HepG2 (cell line): Measurements from ENCODE around the gene TMEM240. TPM values are rescaled to one million over a fixed set of nuclear protein-coding genes. Genes with fewer than 3 reads are reported as not detected.

ENCODE experiments used
- FOXC1 ChIP-seq: sonication (generic); formaldehyde crosslinking; IDR thresholded peaks from 2 replicates; pipeline ENCODE4 v1.8.0; 2022; ENCODE audit warnings: mild to moderate bottlenecking, missing genetic modification reagents, borderline replicate concordance
- HOXA7 ChIP-seq: sonication (generic); formaldehyde crosslinking; IDR thresholded peaks from 2 replicates; pipeline ENCODE4 v1.8.1; 2022; ENCODE audit warnings: mild to moderate bottlenecking, missing genetic modification reagents, moderate library complexity
- KMT2B ChIP-seq: IDR thresholded peaks from 2 replicates; pipeline ENCODE4 v1.6.1; 2016; ENCODE audit warnings: missing genetic modification reagents, missing compliant biosample characterization
- MBNL3 ChIP-seq: fragments of 250-450 bp; sonication (Bioruptor Pico); conservative IDR thresholded peaks from 2 replicates; pipeline ENCODE4 v1.8.0; 2022; ENCODE audit warnings: mild to moderate bottlenecking, inconsistent platforms
- MYNN ChIP-seq: sonication (generic); formaldehyde crosslinking; IDR thresholded peaks from 2 replicates; pipeline ENCODE4 v1.4.0; 2020; ENCODE audit warnings: mild to moderate bottlenecking, low read depth, missing genetic modification reagents
- NFE2 ChIP-seq: sonication (generic); formaldehyde crosslinking; IDR thresholded peaks from 2 replicates; pipeline ENCODE4 v1.4.0; 2020; ENCODE audit warnings: missing genetic modification reagents
- RXRA ChIP-seq: sonication (generic); formaldehyde crosslinking; IDR thresholded peaks from 2 replicates; pipeline ENCODE4 v1.5.1; 2020; ENCODE audit warnings: missing genetic modification reagents
- SMARCE1 ChIP-seq: fragments of 450-650 bp; IDR thresholded peaks from 2 replicates; pipeline ENCODE4 v1.6.1; 2017; ENCODE audit warnings: borderline replicate concordance
- SMC3 ChIP-seq: IDR thresholded peaks from 2 replicates; pipeline ENCODE4 v1.6.1; 2011; ENCODE audit warnings: low read length, improper control_type of control experiment
- TRIM24 ChIP-seq: sonication (generic); formaldehyde crosslinking; IDR thresholded peaks from 2 replicates; pipeline ENCODE4 v1.8.0; 2022; ENCODE audit warnings: mild to moderate bottlenecking, missing genetic modification reagents
- WIZ ChIP-seq: sonication (generic); formaldehyde crosslinking; IDR thresholded peaks from 2 replicates; pipeline ENCODE4 v1.5.1; 2020; ENCODE audit warnings: mild to moderate bottlenecking, missing genetic modification reagents
- YEATS4 ChIP-seq: sonication (generic); formaldehyde crosslinking; IDR thresholded peaks from 2 replicates; pipeline ENCODE4 v1.4.0; 2020; ENCODE audit warnings: missing genetic modification reagents, borderline replicate concordance
- ZBTB3 ChIP-seq: sonication (generic); formaldehyde crosslinking; IDR thresholded peaks from 2 replicates; pipeline ENCODE4 v1.4.0; 2020; ENCODE audit warnings: low read depth, mild to moderate bottlenecking, moderate library complexity, missing genetic modification reagents, borderline replicate concordance
- ZC3H4 ChIP-seq: sonication (generic); formaldehyde crosslinking; IDR thresholded peaks from 2 replicates; pipeline ENCODE4 v1.4.0; 2020; ENCODE audit warnings: missing genetic modification reagents, borderline replicate concordance
- ZNF232 ChIP-seq: sonication (generic); formaldehyde crosslinking; IDR thresholded peaks from 2 replicates; pipeline ENCODE4 v1.4.0; 2020; ENCODE audit warnings: missing genetic modification reagents, borderline replicate concordance
- ZNF350 ChIP-seq: sonication (generic); formaldehyde crosslinking; IDR thresholded peaks from 2 replicates; pipeline ENCODE4 v1.4.0; 2020; ENCODE audit warnings: mild to moderate bottlenecking, low read depth, missing genetic modification reagents, borderline replicate concordance
- ZNF598 ChIP-seq: sonication (generic); formaldehyde crosslinking; IDR thresholded peaks from 2 replicates; pipeline ENCODE4 v1.5.1; 2020; ENCODE audit warnings: mild to moderate bottlenecking, missing genetic modification reagents, borderline replicate concordance
- ZNF672 ChIP-seq: sonication (generic); formaldehyde crosslinking; IDR thresholded peaks from 2 replicates; pipeline ENCODE4 v1.8.1; 2022; ENCODE audit warnings: missing genetic modification reagents
- ZNF83 ChIP-seq: sonication (generic); formaldehyde crosslinking; IDR thresholded peaks from 2 replicates; pipeline ENCODE4 v1.4.0; 2020; ENCODE audit warnings: missing genetic modification reagents, mild to moderate bottlenecking, borderline replicate concordance
- ZSCAN20 ChIP-seq: sonication (generic); formaldehyde crosslinking; IDR thresholded peaks from 2 replicates; pipeline ENCODE4 v1.4.0; 2020; ENCODE audit warnings: missing genetic modification reagents, mild to moderate bottlenecking, borderline replicate concordance
- polyA plus RNA-seq, 8 experiments: library from polyadenylated mRNA; depleted of rRNA in 3 of 8; stranded (reverse) in 7 of 8; unstranded in 1 of 8; fragments of >200 nt; fragmentation: Illumina TruSeq in 4 of 8; extraction: Trizol in 4 of 8; gene quantifications; 2 replicates each; pipeline versions ENCODE4 v1.2.1 to v1.2.3, GENCODE V29; 2011 to 2016; ENCODE audit warnings: low read depth in 4 of 8, missing spikeins in 1 of 8, mixed read lengths in 1 of 8; ENCODE audit not compliant: insufficient read depth in 1 of 8
- total RNA-seq, 5 experiments: library from RNA; depleted of rRNA; stranded (reverse); fragments of >200 nt; fragmentation: Illumina TruSeq; extraction: Trizol; gene quantifications; 2 replicates each; pipeline ENCODE4 v1.2.3, GENCODE V29; 2016; ENCODE audit warnings: low read depth in 1 of 5
- TF ChIP-seq, protein P1 (sequence below): sonication (generic); formaldehyde crosslinking; IDR thresholded peaks from 2 replicates; pipeline ENCODE4 v1.9.0; 2021; ENCODE audit warnings: missing genetic modification reagents, mild to moderate bottlenecking, borderline replicate concordance
- TF ChIP-seq, protein P2 (sequence below): sonication (generic); IDR thresholded peaks from 2 replicates; pipeline ENCODE4 v1.6.1; 2016; ENCODE audit warnings: low read depth, borderline replicate concordance
- TF ChIP-seq, protein P3 (sequence below): sonication (generic); formaldehyde crosslinking; IDR thresholded peaks from 2 replicates; pipeline ENCODE4 v1.8.1; 2023; ENCODE audit warnings: mild to moderate bottlenecking, moderate library complexity, missing genetic modification reagents
- TF ChIP-seq, protein P4 (sequence below): sonication (generic); formaldehyde crosslinking; IDR thresholded peaks from 2 replicates; pipeline ENCODE4 v1.8.1; 2023; ENCODE audit warnings: mild to moderate bottlenecking, missing genetic modification reagents, borderline replicate concordance
- TF ChIP-seq, protein P5 (sequence below): sonication (generic); formaldehyde crosslinking; IDR thresholded peaks from 2 replicates; pipeline ENCODE4 v1.4.0; 2020; ENCODE audit warnings: mild to moderate bottlenecking, missing genetic modification reagents

TMEM240 gene
- total and polyA plus RNA-seq, 2 of the 13 experiments (the other 11 are each of a cell fraction or from before 2014, with no cell fraction given) = 0.17 TPM; not detected in 1

DNA sequence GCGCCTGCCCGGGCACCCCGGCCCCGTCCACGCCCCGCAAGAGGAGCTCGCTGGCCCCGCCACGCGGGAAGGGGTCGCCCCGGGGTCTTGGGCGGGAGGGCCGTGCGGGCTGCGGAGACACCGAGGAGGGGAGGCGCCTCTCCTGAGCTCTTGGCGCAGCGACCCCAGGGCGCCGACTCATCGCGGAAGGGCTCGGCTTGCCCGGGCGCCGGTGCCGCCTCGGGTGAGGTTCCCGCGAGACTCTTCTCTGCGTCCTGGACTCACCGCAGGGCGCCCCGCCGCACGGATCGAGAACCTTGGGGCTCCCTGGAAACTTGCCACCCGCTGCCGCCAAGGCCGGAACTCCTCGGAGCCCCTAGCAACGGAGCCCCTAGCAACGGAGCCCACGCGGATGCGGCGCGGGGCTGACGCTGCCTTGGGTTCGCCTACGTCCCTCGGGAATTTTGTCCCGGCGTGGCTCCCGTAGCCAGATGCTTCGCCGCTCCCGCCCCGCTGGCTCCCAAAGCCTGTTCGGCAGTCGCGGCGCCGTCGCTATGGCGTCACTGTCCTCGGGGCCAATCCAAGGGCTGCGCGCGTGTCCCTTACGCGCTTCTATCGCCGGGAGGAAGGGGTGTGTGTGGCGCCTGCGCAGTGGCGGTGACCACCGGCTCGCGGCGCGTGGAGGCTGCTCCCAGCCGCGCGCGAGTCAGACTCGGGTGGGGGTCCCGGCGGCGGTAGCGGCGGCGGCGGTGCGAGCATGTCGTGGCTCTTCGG lies 28.7 kb downstream of the TMEM240 start, which contains the start of gene ATAD3A (continued):
- TF ChIP-seq, protein P1, sequence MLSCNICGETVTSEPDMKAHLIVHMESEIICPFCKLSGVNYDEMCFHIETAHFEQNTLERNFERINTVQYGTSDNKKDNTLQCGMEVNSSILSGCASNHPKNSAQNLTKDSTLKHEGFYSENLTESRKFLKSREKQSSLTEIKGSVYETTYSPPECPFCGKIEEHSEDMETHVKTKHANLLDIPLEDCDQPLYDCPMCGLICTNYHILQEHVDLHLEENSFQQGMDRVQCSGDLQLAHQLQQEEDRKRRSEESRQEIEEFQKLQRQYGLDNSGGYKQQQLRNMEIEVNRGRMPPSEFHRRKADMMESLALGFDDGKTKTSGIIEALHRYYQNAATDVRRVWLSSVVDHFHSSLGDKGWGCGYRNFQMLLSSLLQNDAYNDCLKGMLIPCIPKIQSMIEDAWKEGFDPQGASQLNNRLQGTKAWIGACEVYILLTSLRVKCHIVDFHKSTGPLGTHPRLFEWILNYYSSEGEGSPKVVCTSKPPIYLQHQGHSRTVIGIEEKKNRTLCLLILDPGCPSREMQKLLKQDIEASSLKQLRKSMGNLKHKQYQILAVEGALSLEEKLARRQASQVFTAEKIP (CRISPR knock-in tag) = no peak
- TF ChIP-seq ZNF350 (CRISPR knock-in tag) (peak; percentile 95), ZNF672 (no peak), ZSCAN20 (no peak), NFE2 (CRISPR knock-in tag) (no peak), MYNN (peak; percentile 84; the same call in 1 of the 2 replicates), HOXA7 (no peak), TRIM24 (CRISPR knock-in tag) (no peak), YEATS4 (CRISPR knock-in tag) (peak; percentile 80; the same call in 1 of the 2 replicates), MBNL3 (CRISPR knock-in tag) (no peak), SMC3 (no peak), KMT2B (peak; percentile 77; the same call in 1 of the 2 replicates), FOXC1 (peak; percentile 95), ZC3H4 (no peak), ZNF598 (CRISPR knock-in tag) (0 out of 2 replicates have a peak, but pooled peaks have one; percentile 51), ZBTB3 (peak; percentile 29; the same call in 1 of the 2 replicates), ZNF232 (no peak), WIZ (CRISPR knock-in tag) (no peak), RXRA (peak; percentile 82), SMARCE1 (no peak), ZNF83 (no peak)
- TF ChIP-seq, protein P2, sequence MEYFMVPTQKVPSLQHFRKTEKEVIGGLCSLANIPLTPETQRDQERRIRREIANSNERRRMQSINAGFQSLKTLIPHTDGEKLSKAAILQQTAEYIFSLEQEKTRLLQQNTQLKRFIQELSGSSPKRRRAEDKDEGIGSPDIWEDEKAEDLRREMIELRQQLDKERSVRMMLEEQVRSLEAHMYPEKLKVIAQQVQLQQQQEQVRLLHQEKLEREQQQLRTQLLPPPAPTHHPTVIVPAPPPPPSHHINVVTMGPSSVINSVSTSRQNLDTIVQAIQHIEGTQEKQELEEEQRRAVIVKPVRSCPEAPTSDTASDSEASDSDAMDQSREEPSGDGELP = peak; percentile 87
- TF ChIP-seq, protein P3, sequence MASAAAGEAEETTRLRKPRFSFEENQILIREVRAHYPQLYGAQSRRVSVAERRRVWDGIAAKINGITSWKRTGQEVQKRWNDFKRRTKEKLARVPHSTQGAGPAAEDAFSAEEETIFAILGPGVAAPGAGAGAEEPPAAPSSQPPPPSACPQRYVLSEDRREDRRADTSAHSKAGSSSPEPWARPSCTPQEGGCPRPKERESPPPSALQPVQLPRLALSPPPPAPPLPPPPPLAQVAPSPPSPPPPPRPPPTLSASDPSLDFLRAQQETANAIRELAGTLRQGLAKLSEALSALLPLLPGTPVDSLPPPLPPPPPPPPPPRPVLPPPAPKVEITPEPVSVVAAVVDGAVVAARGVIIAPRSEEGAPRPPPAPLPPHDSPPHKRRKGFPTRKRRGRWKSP (CRISPR knock-in tag) = peak; percentile 41; the same call in 1 of the 2 replicates
- TF ChIP-seq, protein P4, sequence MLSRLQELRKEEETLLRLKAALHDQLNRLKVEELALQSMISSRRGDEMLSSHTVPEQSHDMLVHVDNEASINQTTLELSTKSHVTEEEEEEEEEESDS (CRISPR knock-in tag) = no peak
- TF ChIP-seq, protein P5, sequence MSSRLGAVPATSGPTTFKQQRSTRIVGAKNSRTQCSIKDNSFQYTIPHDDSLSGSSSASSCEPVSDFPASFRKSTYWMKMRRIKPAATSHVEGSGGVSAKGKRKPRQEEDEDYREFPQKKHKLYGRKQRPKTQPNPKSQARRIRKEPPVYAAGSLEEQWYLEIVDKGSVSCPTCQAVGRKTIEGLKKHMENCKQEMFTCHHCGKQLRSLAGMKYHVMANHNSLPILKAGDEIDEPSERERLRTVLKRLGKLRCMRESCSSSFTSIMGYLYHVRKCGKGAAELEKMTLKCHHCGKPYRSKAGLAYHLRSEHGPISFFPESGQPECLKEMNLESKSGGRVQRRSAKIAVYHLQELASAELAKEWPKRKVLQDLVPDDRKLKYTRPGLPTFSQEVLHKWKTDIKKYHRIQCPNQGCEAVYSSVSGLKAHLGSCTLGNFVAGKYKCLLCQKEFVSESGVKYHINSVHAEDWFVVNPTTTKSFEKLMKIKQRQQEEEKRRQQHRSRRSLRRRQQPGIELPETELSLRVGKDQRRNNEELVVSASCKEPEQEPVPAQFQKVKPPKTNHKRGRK = no peak
